GM21529 (cell line): ENCODE measurements around the gene CCDC106.
A peak's percentile ranks its signal among the peaks of the same experiment; 100 is the strongest.

Experiments
- ATAC-seq: cut with Tn5 transposase; IDR thresholded peaks from one replicate; pipeline ENCODE4 v1.9.1; 2021; ENCODE audit not compliant: unreplicated experiment

CCDC106 gene

GRCh38 chr19:55649268-55650125, 1.5 kb downstream of the CCDC106 start:
- ATAC-seq, result no peak

- no peak for ATAC-seq
Measured at GRCh38 chr19:55650126-55650557, 2.1 kb downstream of the CCDC106 start.

GRCh38 chr19:55650602-55651230, 2.7 kb downstream of the CCDC106 start:
- no peak for ATAC-seq

- no peak for ATAC-seq
Measured at GRCh38 chr19:55651236-55651635, 3.2 kb downstream of the CCDC106 start.

- no peak for ATAC-seq
Measured at GRCh38 chr19:55652311-55653128, 4.5 kb downstream of the CCDC106 start.

GRCh38 chr19:55653651-55654322, 5.8 kb downstream of the CCDC106 start:
- peak; percentile 36 for ATAC-seq

- peak; percentile 55 for ATAC-seq
Measured at GRCh38 chr19:55654323-55654867, 6.4 kb downstream of the CCDC106 start.

GRCh38 chr19:55654868-55655647, 7.0 kb downstream of the CCDC106 start, which contains the start of gene U2AF2:
Gene U2AF2, plus strand, starts transcription at chr19:55655035. Its CDS starts 70 bp downstream, at chr19:55655105.
- ATAC-seq, result peak; percentile 32

- ATAC-seq, result no peak
Measured at GRCh38 chr19:55655648-55656040, 7.6 kb downstream of the CCDC106 start.

GRCh38 chr19:55656552-55656951, 8.5 kb downstream of the CCDC106 start:
- no peak for ATAC-seq

GRCh38 chr19:55656988-55657747, 9.2 kb downstream of the CCDC106 start:
- ATAC-seq, result no peak

GRCh38 chr19:55658846-55659459, 10.9 kb downstream of the CCDC106 start:
- no peak for ATAC-seq

- ATAC-seq, result no peak
Measured at GRCh38 chr19:55659822-55660221, 11.8 kb downstream of the CCDC106 start.

GRCh38 chr19:55660404-55660803, 12.4 kb downstream of the CCDC106 start:
- ATAC-seq, result no peak

- ATAC-seq, result no peak
Measured at GRCh38 chr19:55660991-55661390, 13.0 kb downstream of the CCDC106 start.

GRCh38 chr19:55661826-55662225, 13.8 kb downstream of the CCDC106 start:
- ATAC-seq, result no peak

GRCh38 chr19:55663846-55664536, 16.0 kb downstream of the CCDC106 start:
- no peak for ATAC-seq
